ENCODE results near the gene KRTCAP2.

DNA sequence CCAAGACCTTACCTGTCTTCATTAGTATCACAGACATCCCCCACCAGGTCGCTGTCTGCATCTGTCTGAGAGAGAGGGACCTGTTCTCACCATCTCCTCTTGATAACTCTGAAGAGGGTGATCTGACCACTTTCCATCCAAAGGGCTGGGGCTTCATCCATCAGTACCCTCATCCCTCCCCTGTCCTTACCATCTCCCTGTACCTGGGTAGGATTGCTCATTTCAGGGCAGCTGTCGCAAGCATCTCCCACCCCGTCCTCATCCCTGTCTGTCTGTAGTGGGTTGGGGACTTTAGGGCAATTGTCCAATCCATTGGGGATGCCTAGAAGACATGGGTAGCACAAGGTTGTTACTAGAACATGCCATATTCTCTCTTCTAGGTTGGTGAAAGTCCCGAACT is 26.7 kb upstream of the KRTCAP2 start:
- TF ChIP-seq POLR2A (IDR thresholded peaks at IDR 0.05), result no peak
- no peak for TF ChIP-seq CTCF (IDR thresholded peaks at IDR 0.05)

All from thyroid gland (tissue), 4 donors.